Frontal cortex (tissue), 4 donors: ENCODE data around the gene C6orf89. TPM values are rescaled to one million over a fixed set of nuclear protein-coding genes. Genes with fewer than 3 reads are reported as not detected.

Source experiments
- DNase-seq, 2 donors: peaks; one replicate each; pipeline ENCODE4 v3.0.0; 2012; ENCODE audit warnings: low spot score in 2 of 2
- FAIRE-seq: peaks from 2 replicates; lab custom pipeline; 2012; peaks lifted over from hg19 to GRCh38; lab: Jason Lieb, UNC
- total RNA-seq: library from RNA; depleted of rRNA; stranded (reverse); fragments of >200 nt; gene quantifications from one replicate; pipeline ENCODE4 v1.2.3, GENCODE V29; 2014
- donor health status: control.
- donor health status: control.
- donor health status: control.

Gene C6orf89
- total RNA-seq, 1 donor from 2014 or later, result 28.9 TPM

GRCh38 chr6:36913082-36913481 lies 27.3 kb downstream of the C6orf89 start:
- FAIRE-seq (no peak), DNase-seq (no peak)

DNA sequence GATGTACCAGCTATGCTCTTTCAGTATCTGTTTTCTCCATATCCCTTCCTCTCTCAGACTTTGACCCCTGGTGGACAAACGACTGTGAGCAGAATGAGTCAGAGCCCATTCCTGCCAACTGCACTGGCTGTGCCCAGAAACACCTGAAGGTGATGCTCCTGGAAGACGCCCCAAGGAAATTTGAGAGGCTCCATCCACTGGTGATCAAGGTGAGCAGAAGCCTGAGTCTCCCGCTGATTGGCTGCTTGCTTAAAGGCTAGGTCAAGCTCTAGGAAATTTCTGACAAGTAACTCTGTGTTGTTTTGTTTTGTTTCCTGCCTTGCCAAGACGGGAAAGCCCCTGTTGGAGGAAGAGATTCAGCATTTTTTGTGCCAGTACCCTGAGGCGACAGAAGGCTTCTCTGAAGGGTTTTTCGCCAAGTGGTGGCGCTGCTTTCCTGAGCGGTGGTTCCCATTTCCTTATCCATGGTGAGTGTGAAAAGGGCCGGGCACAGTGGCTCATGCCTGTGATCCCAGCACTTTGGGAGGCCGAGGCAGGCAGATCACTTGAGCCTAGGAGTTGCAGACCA lies 28.6 kb downstream of the C6orf89 start:
- FAIRE-seq (no peak), DNase-seq (no peak)

- no peak for DNase-seq
- no peak for FAIRE-seq
Measured at GRCh38 chr6:36915599-36915998, 29.8 kb downstream of the C6orf89 start.

DNA sequence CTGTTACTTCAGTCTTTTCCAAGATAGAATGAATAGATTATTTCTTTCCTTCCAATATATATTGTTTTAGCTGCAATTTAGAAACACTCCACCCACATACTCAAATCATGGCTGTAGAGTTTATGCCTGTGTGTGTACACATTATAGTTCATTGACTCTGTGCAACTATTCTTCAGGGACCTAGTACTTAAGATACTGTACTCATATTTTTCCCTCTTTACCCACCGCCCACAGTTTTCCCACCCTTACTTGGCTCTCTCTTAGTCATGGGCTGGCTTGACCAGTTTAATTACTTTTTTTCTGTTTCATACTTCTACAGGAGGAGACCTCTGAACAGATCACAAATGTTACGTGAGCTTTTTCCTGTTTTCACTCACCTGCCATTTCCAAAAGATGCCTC lies 30.4 kb downstream of the C6orf89 start:
- DNase-seq (no peak), FAIRE-seq (no peak)

GRCh38 chr6:36917541-36918193 lies 31.9 kb downstream of the C6orf89 start:
- FAIRE-seq, result no peak
- no peak for DNase-seq

- no peak for FAIRE-seq
Measured at GRCh38 chr6:36920049-36920448, 34.3 kb downstream of the C6orf89 start.

DNA sequence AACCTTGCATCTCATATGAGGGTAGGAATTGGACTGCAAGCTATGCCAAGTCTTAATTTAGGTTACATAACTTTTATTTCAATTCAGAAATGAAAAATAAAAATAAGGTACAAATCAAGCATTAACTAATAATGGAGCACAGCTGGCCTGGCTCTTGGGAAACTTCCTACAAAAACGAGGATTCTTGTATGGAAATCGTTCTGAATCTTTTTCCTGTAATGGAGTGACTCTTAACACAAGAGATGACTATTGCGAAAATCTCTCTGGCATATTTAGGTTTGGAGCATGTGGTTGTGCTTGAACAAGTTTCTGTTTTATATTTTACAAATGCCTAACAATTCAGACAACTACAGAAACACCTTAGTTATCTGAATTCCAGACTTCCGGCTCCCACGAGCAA lies 34.8 kb downstream of the C6orf89 start:
- DNase-seq, result no peak
- FAIRE-seq, result no peak

More at GRCh38 chr6:36920049-36920448, 34.3 kb downstream of the C6orf89 start:
- no peak for DNase-seq

- FAIRE-seq, result no peak
- no peak for DNase-seq
Measured at GRCh38 chr6:36924131-36924530, 38.4 kb downstream of the C6orf89 start.

DNA sequence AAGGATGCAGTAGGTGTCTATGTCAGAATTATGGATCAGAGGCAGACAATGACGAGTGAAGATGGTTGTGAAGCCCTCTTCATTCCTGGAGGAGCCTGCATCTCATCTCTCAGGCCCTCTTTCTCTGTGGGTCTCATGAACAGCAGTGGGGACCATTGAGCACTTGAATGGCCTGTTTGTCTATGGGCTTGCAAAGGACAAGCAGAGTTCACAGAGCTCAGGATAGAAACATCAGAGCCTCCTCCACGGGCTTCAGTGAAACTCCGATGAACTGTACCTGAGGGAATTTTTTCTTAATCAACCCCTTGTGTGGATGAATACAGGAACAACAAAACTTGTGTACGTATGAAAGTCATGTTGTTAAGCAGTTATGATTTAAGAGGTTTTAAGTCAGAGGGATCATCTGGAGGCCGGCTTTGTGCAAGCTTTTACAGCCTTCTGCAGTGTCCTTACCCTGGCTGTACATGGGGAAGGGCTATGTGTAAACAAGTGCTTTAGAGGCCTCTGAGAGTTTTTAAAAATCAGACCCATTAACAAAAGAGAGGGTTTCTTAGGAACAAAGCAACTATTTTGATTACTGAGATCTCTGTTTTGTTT lies 39.1 kb downstream of the C6orf89 start:
- DNase-seq, result no peak

DNA sequence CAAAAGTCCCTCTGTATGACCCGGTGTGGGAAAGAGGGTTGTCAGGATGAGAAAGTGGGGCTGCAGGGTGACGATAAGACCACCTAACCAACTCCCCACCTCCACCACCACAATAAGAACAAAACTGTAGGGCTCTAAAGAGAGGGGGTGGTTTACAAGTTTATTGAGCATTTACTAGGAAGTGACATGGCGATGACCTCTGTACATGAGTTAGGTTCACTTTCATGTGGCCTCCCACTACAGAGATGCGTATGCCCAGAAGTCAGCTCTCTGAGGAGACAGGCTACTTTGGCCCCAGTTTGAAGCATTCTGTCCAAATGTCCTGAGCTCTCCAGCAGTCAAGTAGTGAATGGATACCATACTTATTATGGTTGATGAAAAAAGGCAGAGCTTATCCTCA lies 40.1 kb downstream of the C6orf89 start:
- FAIRE-seq, result no peak

More for the DNA sequence above, 39.1 kb downstream of the C6orf89 start:
- no peak for FAIRE-seq

DNA sequence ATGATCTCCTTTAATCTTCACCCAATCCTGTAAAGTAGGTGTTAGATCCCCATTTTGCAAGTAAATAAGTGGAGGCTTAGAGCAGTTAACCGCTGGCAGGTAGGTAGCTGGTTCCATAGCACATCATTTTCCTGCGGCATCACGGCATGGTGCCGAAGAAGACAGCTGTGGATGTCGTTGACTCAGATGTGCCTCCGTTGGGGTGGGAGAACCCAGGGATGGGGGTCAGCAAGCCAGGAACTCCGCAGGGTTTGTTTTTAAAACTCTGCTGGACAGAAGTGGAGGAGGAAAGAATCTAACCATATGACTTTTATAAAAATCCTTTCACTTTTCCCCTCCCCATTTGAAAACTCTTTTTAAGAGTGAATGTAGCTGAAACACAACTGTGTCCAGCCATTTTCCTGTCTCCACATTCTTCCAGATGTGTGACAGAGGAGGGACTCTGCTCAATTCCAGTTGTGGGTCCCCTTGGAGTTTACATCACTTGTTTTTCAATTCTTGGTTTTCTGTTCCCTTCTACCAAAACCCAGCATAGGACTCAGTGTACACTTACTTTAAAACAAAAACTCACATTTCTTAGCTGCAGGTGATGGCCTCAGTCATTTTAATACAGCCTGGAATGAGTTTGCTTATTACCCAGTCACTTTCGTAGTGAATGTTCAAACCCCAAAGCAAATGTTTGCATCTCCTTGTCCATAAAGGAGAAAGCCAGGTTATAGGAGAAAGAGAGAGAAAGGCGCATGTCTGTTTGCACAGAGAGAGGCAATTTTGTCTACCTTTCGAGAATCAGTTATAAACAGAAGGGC lies 41.2 kb downstream of the C6orf89 start:
- no peak for DNase-seq
- no peak for FAIRE-seq

More for the DNA sequence above, 40.1 kb downstream of the C6orf89 start:
- DNase-seq, result no peak

DNA sequence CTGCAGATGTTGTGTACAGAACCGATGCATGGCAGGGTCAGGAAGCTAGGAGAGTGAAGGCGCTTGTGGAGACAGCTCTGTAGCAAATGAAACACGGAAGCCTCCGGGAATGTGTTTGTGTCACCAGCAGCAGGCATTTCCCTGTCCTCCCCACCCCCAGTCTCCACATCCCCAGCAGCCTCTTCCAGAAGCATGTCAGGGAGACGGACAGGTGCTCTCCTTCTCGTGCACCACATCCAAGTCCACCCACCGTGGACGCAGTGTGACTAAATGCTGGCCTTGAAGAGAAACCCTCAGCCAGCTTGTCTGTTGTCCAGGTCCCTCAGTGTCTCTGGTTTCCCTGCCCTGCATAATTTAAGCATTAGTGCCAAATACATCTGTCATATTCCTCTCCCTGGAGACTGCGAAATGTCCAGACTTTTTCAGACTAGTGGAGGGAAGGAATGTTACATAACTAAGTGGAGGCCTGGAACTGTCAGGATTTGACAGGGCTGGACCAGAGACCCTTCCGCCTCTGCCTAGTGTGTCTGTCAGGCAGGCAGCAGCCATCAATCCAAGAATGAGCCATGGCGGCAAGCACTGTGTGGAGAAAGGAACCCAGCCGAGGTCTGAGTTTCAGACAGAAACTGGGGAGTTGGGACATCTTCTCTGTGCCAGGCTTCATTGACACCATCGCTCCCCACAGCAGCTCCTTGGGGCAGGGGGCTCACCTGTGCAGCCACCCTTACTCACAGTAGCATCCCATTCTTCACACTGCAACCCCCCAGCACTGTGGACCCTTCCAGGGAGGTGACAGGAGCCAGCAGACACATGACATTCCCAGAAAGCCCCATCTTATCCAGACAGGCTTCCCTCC lies 42.2 kb downstream of the C6orf89 start:
- FAIRE-seq (no peak), DNase-seq (no peak)

GRCh38 chr6:36928547-36928918 lies 42.8 kb downstream of the C6orf89 start:
- DNase-seq, result no peak
- FAIRE-seq, result no peak

- DNase-seq (no peak), FAIRE-seq (no peak)
Measured at GRCh38 chr6:36929152-36929551, 43.4 kb downstream of the C6orf89 start.

- no peak for DNase-seq
- FAIRE-seq, result no peak
Measured at GRCh38 chr6:36929607-36930006, 43.9 kb downstream of the C6orf89 start.

GRCh38 chr6:36930483-36930882 lies 44.7 kb downstream of the C6orf89 start:
- FAIRE-seq (no peak), DNase-seq (no peak)

DNA sequence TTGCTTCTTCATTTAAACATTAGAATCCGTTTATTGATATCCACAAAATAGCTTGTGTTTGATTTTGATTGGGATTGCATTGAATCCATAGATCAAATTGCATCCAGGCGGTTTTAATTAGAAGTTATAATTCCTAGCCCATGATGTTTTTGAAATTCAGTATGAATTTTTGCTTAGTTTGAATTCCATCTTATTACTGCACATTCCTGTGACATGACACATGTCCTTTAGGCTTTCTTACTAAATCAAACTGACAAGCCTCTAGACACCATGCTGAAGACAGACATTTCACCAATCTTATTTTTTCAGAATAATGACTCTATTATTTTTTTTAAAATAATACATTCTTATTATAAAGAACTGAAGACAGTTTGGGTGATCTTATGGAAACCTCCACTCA lies 47.4 kb downstream of the C6orf89 start:
- FAIRE-seq (no peak), DNase-seq (no peak)

- FAIRE-seq, result no peak
- no peak for DNase-seq
Measured at GRCh38 chr6:36933519-36933918, 47.8 kb downstream of the C6orf89 start.

DNA sequence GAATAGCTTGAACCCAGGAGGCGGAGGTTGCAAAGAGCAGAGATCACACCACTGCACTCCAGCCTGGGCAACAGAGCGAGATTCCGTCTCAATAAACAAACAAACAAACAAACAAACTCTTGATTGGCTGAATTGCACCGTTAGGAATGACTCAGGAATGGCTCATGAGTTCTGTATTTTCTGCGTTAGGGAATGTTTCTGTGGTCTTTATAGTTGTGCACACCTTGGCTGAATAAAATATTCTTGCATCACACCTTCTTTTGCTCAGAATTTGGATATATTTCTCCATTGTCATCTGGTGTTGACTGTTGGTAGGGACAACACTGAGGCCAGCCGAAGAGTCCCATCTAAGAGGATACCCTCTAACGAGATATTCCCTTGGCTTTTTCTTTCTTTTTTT lies 49.1 kb downstream of the C6orf89 start:
- DNase-seq (no peak), FAIRE-seq (no peak)

DNA sequence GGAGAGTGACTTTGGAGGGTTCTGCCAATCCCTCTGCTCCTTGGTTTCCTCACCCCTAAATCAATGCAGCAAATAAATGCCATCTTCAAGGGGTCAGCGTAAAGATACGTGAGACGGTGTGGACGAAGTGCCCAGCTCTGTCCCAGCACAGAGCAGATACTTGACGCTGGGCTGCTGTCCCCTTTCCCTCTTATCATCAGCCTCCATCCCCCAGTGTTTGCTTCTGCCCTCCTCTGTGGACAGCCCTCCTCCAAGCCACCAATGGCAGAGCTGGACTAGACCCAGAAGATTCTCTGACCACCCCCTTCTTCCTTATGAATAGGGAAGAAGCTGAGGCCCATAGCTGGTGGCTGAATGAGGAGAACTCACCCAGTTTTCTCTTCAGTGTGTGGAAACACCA lies 51.1 kb downstream of the C6orf89 start:
- no peak for FAIRE-seq
- no peak for DNase-seq
